A673 (cell line): ENCODE data around the gene LYRM4. TPM values are rescaled to one million over a fixed set of nuclear protein-coding genes. Genes with fewer than 3 reads are reported as not detected.

Source experiments
- BruUV-seq: library from RNA; stranded (reverse); fragments of 400-500 nt; replicated peaks from 2 replicates; lab custom pipeline; 2021; lab: Mats Ljungman, UMichigan
- CTCF ChIA-PET: fragments of 300-600 bp; sonication (Branson Sonifier 250); formaldehyde crosslinking; loops from one replicate; lab custom pipeline; 2022; ENCODE audit warnings: antibody characterized with exemption; lab: Charles Lee
- POLR2A ChIA-PET: fragments of 300-600 bp; sonication (Branson Sonifier 250); formaldehyde crosslinking; loops from one replicate; lab custom pipeline; 2022; ENCODE audit warnings: antibody characterized with exemption; ENCODE audit not compliant: low non-redundant PET; lab: Charles Lee
- DNase-seq: peaks from one replicate; pipeline ENCODE4 v3.0.0-alpha.2; 2015; ENCODE audit warnings: low spot score
- H3K27ac ChIP-seq: fragments of 200-600 bp; sonication (generic); 2 replicates; pipeline ENCODE4 v1.5.1; 2016; ENCODE audit warnings: mixed run types, low read depth, mild to moderate bottlenecking, mixed read lengths, antibody characterized with exemption, low read length; ENCODE audit not compliant: poor library complexity, severe bottlenecking
- H3K27me3 ChIP-seq: fragments of 200-600 bp; sonication (generic); replicated peaks from 2 replicates; pipeline ENCODE4 v1.6.1; 2017; ENCODE audit warnings: mixed run types, low read depth, mild to moderate bottlenecking, mixed read lengths, antibody characterized with exemption, low read length; ENCODE audit not compliant: insufficient read depth, poor library complexity
- H3K36me3 ChIP-seq: fragments of 200-600 bp; sonication (generic); 2 replicates; pipeline ENCODE4 v1.6.1; 2016; ENCODE audit warnings: mixed run types, mild to moderate bottlenecking, mixed read lengths, antibody characterized with exemption, low read length; ENCODE audit not compliant: insufficient read depth, poor library complexity, severe bottlenecking
- H3K4me1 ChIP-seq: fragments of 200-600 bp; sonication (generic); 2 replicates; pipeline ENCODE4 v1.6.1; 2017; ENCODE audit warnings: mixed run types, mild to moderate bottlenecking, mixed read lengths, antibody characterized with exemption, low read length; ENCODE audit not compliant: insufficient read depth, poor library complexity, severe bottlenecking
- H3K4me3 ChIP-seq: fragments of 200-600 bp; sonication (generic); 2 replicates; pipeline ENCODE4 v1.5.1; 2016; ENCODE audit warnings: low read depth, mixed run types, mild to moderate bottlenecking, mixed read lengths, low read length; ENCODE audit not compliant: poor library complexity, severe bottlenecking
- H3K9me3 ChIP-seq: fragments of 200-600 bp; sonication (generic); 2 replicates; pipeline ENCODE4 v1.6.1; 2016; ENCODE audit warnings: mixed run types, low read depth, mild to moderate bottlenecking, mixed read lengths, antibody characterized with exemption, low read length; ENCODE audit not compliant: poor library complexity, severe bottlenecking
- CTCF ChIP-seq: fragments of 300-800, 200-600 bp; sonication (generic); conservative IDR thresholded peaks from 2 replicates; pipeline ENCODE4 v1.5.1; 2017; ENCODE audit warnings: low read depth, mild to moderate bottlenecking, antibody characterized with exemption, low read length, moderate library complexity, mixed read lengths
- EZH2 ChIP-seq: fragments of 200-600 bp; sonication (generic); IDR thresholded peaks from 2 replicates; pipeline ENCODE4 v1.6.1; 2017; ENCODE audit warnings: borderline replicate concordance, low read depth, mild to moderate bottlenecking, mixed read lengths, antibody characterized with exemption, low read length; ENCODE audit not compliant: poor library complexity, severe bottlenecking
- intact Hi-C: fragments of 100-400 bp; cut with micrococcal nuclease; formaldehyde crosslinking; loops from one replicate; pipeline ENCODE4 v1.10.0; 2022; ENCODE audit not compliant: unreplicated experiment
- total RNA-seq: library from RNA; stranded (reverse); gene quantifications from 2 replicates; pipeline ENCODE4 v1.2.3, GENCODE V29; 2021

The LYRM4 gene
- total RNA-seq, 1 experiment from 2014 or later: 53.6 TPM

- TF ChIP-seq CTCF (no peak), EZH2 (no peak)
- ChIA-PET CTCF (no interaction called here), POLR2A (no interaction called here)
- intact Hi-C loops: loop anchor here (5.0 kb wide), 1 partner anchor 170 kb away; no protein-coding TSS in a partner anchor
- peak; percentile 20 for DNase-seq
- H3K27ac ChIP-seq: no peak overlapping the region
- peaks cover 47% of the 10 kb centered on the region for H3K4me1 ChIP-seq
- H3K27me3 ChIP-seq: no peaks in the 10 kb centered on the region
- no peak overlapping the region for H3K4me3 ChIP-seq
- no TSS peak for BruUV-seq
- no peaks in the 10 kb centered on the region for H3K36me3 ChIP-seq
- H3K9me3 ChIP-seq: no peaks in the 10 kb centered on the region
These were observed 43.4 kb downstream of the LYRM4 start for GRCh38 chr6:5217356-5217755.

- H3K36me3 ChIP-seq: no peaks in the 10 kb centered on the region
- intact Hi-C loops: loop anchor here (5.0 kb wide), 1 partner anchor 172 kb away; no protein-coding TSS in a partner anchor
- no peak for DNase-seq
- CTCF ChIA-PET: no interaction called here
- H3K4me1 ChIP-seq: peaks cover 54% of the 10 kb centered on the region
- H3K4me3 ChIP-seq: no peak overlapping the region
- no TSS peak for BruUV-seq
- TF ChIP-seq EZH2 (no peak), CTCF (no peak)
- POLR2A ChIA-PET: no interaction called here
- H3K27me3 ChIP-seq: no peaks in the 10 kb centered on the region
- no peaks in the 10 kb centered on the region for H3K9me3 ChIP-seq
- H3K27ac ChIP-seq: peak overlapping the region; percentile 37
These were observed 45.0 kb downstream of the LYRM4 start for GRCh38 chr6:5215799-5216198.

GRCh38 chr6:5215159-5215558 lies 45.6 kb downstream of the LYRM4 start:
- CTCF ChIA-PET: interaction anchor here (0.5 to 1.4 kb wide), 3 partner anchors 68 to 183 kb away, joined by 3 to 4 read pairs (median 3); no protein-coding TSS in a partner anchor
- H3K4me3 ChIP-seq: no peak overlapping the region
- H3K27ac ChIP-seq: peak overlapping the region; percentile 37
- no peaks in the 10 kb centered on the region for H3K9me3 ChIP-seq
- intact Hi-C loops: loop anchor here (5.0 kb wide), 1 partner anchor 172 kb away; no protein-coding TSS in a partner anchor
- TF ChIP-seq CTCF (no peak), EZH2 (no peak)
- H3K27me3 ChIP-seq: no peaks in the 10 kb centered on the region
- no TSS peak for BruUV-seq
- H3K36me3 ChIP-seq: no peaks in the 10 kb centered on the region
- POLR2A ChIA-PET: no interaction called here
- peaks cover 54% of the 10 kb centered on the region for H3K4me1 ChIP-seq
- peak; percentile 55 for DNase-seq
